ENCODE measurements around the gene MEIKIN. TPM values are rescaled to one million over a fixed set of nuclear protein-coding genes. Genes with fewer than 3 reads are reported as not detected.

MEIKIN gene
- total RNA-seq, 2 experiments from 2014 or later = not detected

GRCh38 chr5:131825404-131826013 is 120.0 kb downstream of the MEIKIN start:
- Histone ChIP-seq H3K4me3 (ENCODE audit: low read depth, low read length, poor library complexity, severe bottlenecking) (no peak overlapping the region), H3K36me3 (ENCODE audit: insufficient read depth, low read length) (no peaks in the 10 kb centered on the region), H3K27ac (ENCODE audit: low read depth, low read length, poor library complexity, severe bottlenecking) (no peak overlapping the region), H3K9me3 (ENCODE audit: low read length) (no peaks in the 10 kb centered on the region), H2AFZ (ENCODE audit: low read length) (no peak overlapping the region), H3K4me2 (ENCODE audit: low read length) (no peak overlapping the region), H4K20me1 (ENCODE audit: insufficient read depth, low read length) (no peaks in the 10 kb centered on the region), H3K4me1 (ENCODE audit: insufficient read depth, low read length, poor library complexity, severe bottlenecking) (no peaks in the 10 kb centered on the region), H3K9me2 (ENCODE audit: insufficient read depth, low read length) (no peaks in the 10 kb centered on the region), H3K79me2 (ENCODE audit: insufficient read depth, low read depth, low read length) (no peaks in the 10 kb centered on the region)
- POLR2A ChIA-PET = no interaction called here
- no TSS peak for BruUV-seq (replicated peaks)
- TF ChIP-seq EZH2phosphoT487 (IDR thresholded peaks at IDR 0.05; ENCODE audit: borderline replicate concordance, low read depth, low read length) = no peak
- TF ChIP-seq, protein P1, sequence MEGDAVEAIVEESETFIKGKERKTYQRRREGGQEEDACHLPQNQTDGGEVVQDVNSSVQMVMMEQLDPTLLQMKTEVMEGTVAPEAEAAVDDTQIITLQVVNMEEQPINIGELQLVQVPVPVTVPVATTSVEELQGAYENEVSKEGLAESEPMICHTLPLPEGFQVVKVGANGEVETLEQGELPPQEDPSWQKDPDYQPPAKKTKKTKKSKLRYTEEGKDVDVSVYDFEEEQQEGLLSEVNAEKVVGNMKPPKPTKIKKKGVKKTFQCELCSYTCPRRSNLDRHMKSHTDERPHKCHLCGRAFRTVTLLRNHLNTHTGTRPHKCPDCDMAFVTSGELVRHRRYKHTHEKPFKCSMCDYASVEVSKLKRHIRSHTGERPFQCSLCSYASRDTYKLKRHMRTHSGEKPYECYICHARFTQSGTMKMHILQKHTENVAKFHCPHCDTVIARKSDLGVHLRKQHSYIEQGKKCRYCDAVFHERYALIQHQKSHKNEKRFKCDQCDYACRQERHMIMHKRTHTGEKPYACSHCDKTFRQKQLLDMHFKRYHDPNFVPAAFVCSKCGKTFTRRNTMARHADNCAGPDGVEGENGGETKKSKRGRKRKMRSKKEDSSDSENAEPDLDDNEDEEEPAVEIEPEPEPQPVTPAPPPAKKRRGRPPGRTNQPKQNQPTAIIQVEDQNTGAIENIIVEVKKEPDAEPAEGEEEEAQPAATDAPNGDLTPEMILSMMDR (conservative IDR thresholded peaks at IDR 0.05; ENCODE audit: low read length) = no peak
- no peak for DNase-seq (ENCODE audit: low spot score)
- CTCF ChIA-PET (ENCODE audit: unreplicated experiment) = no interaction called here
- intact Hi-C loops (cut with micrococcal nuclease; ENCODE audit: unreplicated experiment) = no loop called here

GRCh38 chr5:131824631-131825030 is 120.8 kb downstream of the MEIKIN start:
- H3K4me1 ChIP-seq (ENCODE audit: insufficient read depth, low read length, poor library complexity, severe bottlenecking) = no peaks in the 10 kb centered on the region
- intact Hi-C loops (cut with micrococcal nuclease; ENCODE audit: unreplicated experiment) = no loop called here
- H3K79me2 ChIP-seq (ENCODE audit: insufficient read depth, low read depth, low read length) = no peaks in the 10 kb centered on the region
- ChIA-PET CTCF (ENCODE audit: unreplicated experiment) (no interaction called here), POLR2A (interaction anchor here (0.7 kb wide), 1 partner anchor 8 kb away, joined by 3 read pairs; no protein-coding TSS in a partner anchor)
- no peak for DNase-seq (ENCODE audit: low spot score)
- TF ChIP-seq, protein P1 (conservative IDR thresholded peaks at IDR 0.05; ENCODE audit: low read length) = no peak
- TF ChIP-seq EZH2phosphoT487 (IDR thresholded peaks at IDR 0.05; ENCODE audit: borderline replicate concordance, low read depth, low read length) = no peak
- H2AFZ ChIP-seq (ENCODE audit: low read length) = no peak overlapping the region
- BruUV-seq (replicated peaks) = no TSS peak
- H3K9me3 ChIP-seq (ENCODE audit: low read length) = no peaks in the 10 kb centered on the region
- H3K36me3 ChIP-seq (ENCODE audit: insufficient read depth, low read length) = no peaks in the 10 kb centered on the region
- H4K20me1 ChIP-seq (ENCODE audit: insufficient read depth, low read length) = no peaks in the 10 kb centered on the region
- no peak overlapping the region for H3K4me2 ChIP-seq (ENCODE audit: low read length)
- H3K4me3 ChIP-seq (ENCODE audit: low read depth, low read length, poor library complexity, severe bottlenecking) = no peak overlapping the region
- no peaks in the 10 kb centered on the region for H3K9me2 ChIP-seq (ENCODE audit: insufficient read depth, low read length)
- no peak overlapping the region for H3K27ac ChIP-seq (ENCODE audit: low read depth, low read length, poor library complexity, severe bottlenecking)

DNA sequence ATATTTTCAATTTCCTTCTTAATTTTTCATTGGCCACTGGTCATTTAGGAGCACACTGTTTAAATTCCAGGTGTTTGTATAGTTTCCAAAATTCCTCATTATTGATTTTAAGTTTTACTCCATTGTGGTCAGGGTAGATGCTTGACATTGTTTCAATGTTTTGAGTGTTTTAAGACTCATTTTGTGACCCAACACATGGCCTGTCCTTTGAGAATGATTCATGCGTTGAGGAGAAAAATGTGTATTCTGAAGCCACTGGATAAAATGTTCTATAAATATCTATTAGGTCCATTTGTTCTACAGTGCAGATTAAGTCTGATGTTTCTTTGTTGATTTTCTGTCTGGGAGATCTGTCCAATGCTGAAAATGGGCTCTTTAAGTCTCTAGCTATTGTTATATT is 124.2 kb downstream of the MEIKIN start:
- TF ChIP-seq, protein P1 (conservative IDR thresholded peaks at IDR 0.05; ENCODE audit: low read length) = no peak
- TF ChIP-seq EZH2phosphoT487 (IDR thresholded peaks at IDR 0.05; ENCODE audit: borderline replicate concordance, low read depth, low read length) = no peak
- no TSS peak for BruUV-seq (replicated peaks)
- CTCF ChIA-PET (ENCODE audit: unreplicated experiment) = no interaction called here
- POLR2A ChIA-PET = interaction anchor here (0.6 kb wide), 2 partner anchors 125 to 749 kb away, joined by 5 to 6 read pairs; no protein-coding TSS in a partner anchor
- intact Hi-C loops (cut with micrococcal nuclease; ENCODE audit: unreplicated experiment) = no loop called here
- Histone ChIP-seq H2AFZ (ENCODE audit: low read length) (no peak overlapping the region), H3K36me3 (ENCODE audit: insufficient read depth, low read length) (no peaks in the 10 kb centered on the region), H3K9me2 (ENCODE audit: insufficient read depth, low read length) (no peaks in the 10 kb centered on the region), H3K9me3 (ENCODE audit: low read length) (no peaks in the 10 kb centered on the region), H3K4me2 (ENCODE audit: low read length) (no peak overlapping the region), H4K20me1 (ENCODE audit: insufficient read depth, low read length) (no peaks in the 10 kb centered on the region), H3K4me3 (ENCODE audit: low read depth, low read length, poor library complexity, severe bottlenecking) (no peak overlapping the region), H3K79me2 (ENCODE audit: insufficient read depth, low read depth, low read length) (no peaks in the 10 kb centered on the region), H3K4me1 (ENCODE audit: insufficient read depth, low read length, poor library complexity, severe bottlenecking) (no peaks in the 10 kb centered on the region), H3K27ac (ENCODE audit: low read depth, low read length, poor library complexity, severe bottlenecking) (no peak overlapping the region)
- DNase-seq (ENCODE audit: low spot score) = no peak

All from OCI-LY7 (cell line).